Mesodermal cell (in vitro differentiated cells): Measurements from ENCODE around the gene ZNF738.

Experiments
- H3K27ac ChIP-seq: 2 replicates; pipeline ENCODE4 v1.7.0; 2013; ENCODE audit warnings: mild to moderate bottlenecking, low read depth, low read length, moderate library complexity; ENCODE audit not compliant: severe bottlenecking
- H3K36me3 ChIP-seq: 2 replicates; pipeline ENCODE4 v1.7.1; 2013; ENCODE audit warnings: mild to moderate bottlenecking, low read length, moderate library complexity; ENCODE audit not compliant: control insufficient read depth, insufficient read depth
- H3K4me1 ChIP-seq: one replicate; pipeline ENCODE4 v1.7.1; 2013; ENCODE audit warnings: mild to moderate bottlenecking, low read length; ENCODE audit not compliant: insufficient read depth, control insufficient read depth, poor library complexity, severe bottlenecking
- H3K4me3 ChIP-seq: 2 replicates; pipeline ENCODE4 v1.7.0; 2013; ENCODE audit warnings: low read length, control low read depth, mild to moderate bottlenecking; ENCODE audit not compliant: insufficient read depth, poor library complexity, severe bottlenecking; ENCODE audit errors: extremely low read depth
- H3K9me3 ChIP-seq: 2 replicates; pipeline ENCODE4 v1.7.1; 2013; ENCODE audit warnings: mild to moderate bottlenecking, low read length, moderate library complexity; ENCODE audit not compliant: control insufficient read depth
- WGBS, 2 experiments: methylation state at CpG; one replicate each; pipeline ENCODE4 v1.1.5; 2013; ENCODE audit warnings: missing lambda C conversion rate in 2 of 2; ENCODE audit not compliant: insufficient coverage in 2 of 2; 5-methylcytosine and 5-hydroxymethylcytosine counted together

The ZNF738 gene

GRCh38 chr19:21423057-21424041, 64.5 kb downstream of the ZNF738 start:
- no peaks in the 10 kb centered on the region for H3K4me1 ChIP-seq
- H3K27ac ChIP-seq, result no peak overlapping the region
- peaks cover 59% of the 10 kb centered on the region for H3K9me3 ChIP-seq
- H3K4me3 ChIP-seq, result no peak overlapping the region
- peaks cover 7% of the 10 kb centered on the region for H3K36me3 ChIP-seq
- WGBS, 2 experiments, result 80% methylated on average over 1 of the region's 1 CpG; no CpG with 5 or more reads in 1 of the 2 experiments
